Activated CD4-positive, alpha-beta memory T cell treated with anti-CD3 and anti-CD28 coated beads for 36 hours (primary cell): ENCODE measurements around the gene CUL3. TPM values are rescaled to one million over a fixed set of nuclear protein-coding genes. Genes with fewer than 3 reads are reported as not detected.
"Not testable (repeated sequence)": the region's sequence is repeated elsewhere in the genome, so short reads cannot be mapped to it uniquely, and the experiment has no call there.

Experiments used
- CTCF ChIA-PET: fragments of 350-600 bp; sonication (Branson Sonifier 250); formaldehyde crosslinking; loops from one replicate; lab custom pipeline; 2021; ENCODE audit warnings: antibody characterized with exemption, inconsistent platforms; lab: Charles Lee
- POLR2A ChIA-PET: fragments of 350-600 bp; sonication (Branson Sonifier 250); formaldehyde crosslinking; loops from one replicate; lab custom pipeline; 2021; ENCODE audit warnings: antibody characterized with exemption; lab: Charles Lee
- DNase-seq: peaks from one replicate; pipeline ENCODE4 v3.0.0-alpha.2; 2020
- H3K27ac Mint-ChIP-seq: one replicate; pipeline ENCODE4 v1.8.0; 2021; ENCODE audit warnings: mixed read lengths
- H3K27me3 Mint-ChIP-seq: one replicate; pipeline ENCODE4 v1.8.0; 2021; ENCODE audit warnings: mixed read lengths
- H3K36me3 Mint-ChIP-seq: one replicate; pipeline ENCODE4 v1.8.0; 2021; ENCODE audit warnings: mixed read lengths
- H3K4me1 Mint-ChIP-seq: one replicate; pipeline ENCODE4 v1.8.0; 2021; ENCODE audit warnings: low read depth, mixed read lengths
- H3K4me3 Mint-ChIP-seq: one replicate; pipeline ENCODE4 v1.8.0; 2021; ENCODE audit warnings: mild to moderate bottlenecking, mixed read lengths
- H3K9me3 Mint-ChIP-seq: one replicate; pipeline ENCODE4 v1.8.0; 2021; ENCODE audit warnings: mixed read lengths
- intact Hi-C: fragments of 100-400 bp; cut with micrococcal nuclease; formaldehyde crosslinking; loops from one replicate; pipeline ENCODE4 v1.15.1; 2023
- total RNA-seq, 2 experiments: library from RNA; stranded (reverse); gene quantifications; one replicate each; pipeline ENCODE4 v1.2.3, GENCODE V29; 2021

Gene CUL3
- total RNA-seq, 2 experiments from 2014 or later = 75.8 to 79.5 TPM

- H3K27ac Mint-ChIP-seq, intact Hi-C loops, H3K27me3 Mint-ChIP-seq, H3K36me3 Mint-ChIP-seq, H3K9me3 Mint-ChIP-seq, H3K4me3 Mint-ChIP-seq, POLR2A ChIA-PET, DNase-seq, CTCF ChIA-PET: not testable (repeated sequence)
- peaks cover 31% of the 10 kb centered on the region for H3K4me1 Mint-ChIP-seq
Observed at GRCh38 chr2:224516393-224516792, 68.8 kb downstream of the CUL3 start.

- H3K9me3 Mint-ChIP-seq = no peaks in the 10 kb centered on the region
- peaks cover 7% of the 10 kb centered on the region for H3K36me3 Mint-ChIP-seq
- no peak overlapping the region for H3K4me3 Mint-ChIP-seq
- peaks cover 24% of the 10 kb centered on the region for H3K4me1 Mint-ChIP-seq
- H3K27me3 Mint-ChIP-seq = no peaks in the 10 kb centered on the region
- intact Hi-C loops = no loop called here
- POLR2A ChIA-PET = no interaction called here
- no peak for DNase-seq
- no peak overlapping the region for H3K27ac Mint-ChIP-seq
- CTCF ChIA-PET = no interaction called here
Observed at GRCh38 chr2:224513991-224514390, 71.2 kb downstream of the CUL3 start.

GRCh38 chr2:224507789-224508188 lies 77.4 kb downstream of the CUL3 start:
- Mint-ChIP-seq H3K9me3 (no peaks in the 10 kb centered on the region), H3K36me3 (peaks cover 24% of the 10 kb centered on the region), H3K27ac (no peak overlapping the region), H3K4me3 (no peak overlapping the region), H3K4me1 (peaks cover 7% of the 10 kb centered on the region), H3K27me3 (no peaks in the 10 kb centered on the region)
- intact Hi-C loops = no loop called here
- CTCF ChIA-PET = no interaction called here
- POLR2A ChIA-PET = no interaction called here
- no peak for DNase-seq

GRCh38 chr2:224506494-224506893 lies 78.7 kb downstream of the CUL3 start:
- Mint-ChIP-seq H3K36me3 (peaks cover 27% of the 10 kb centered on the region), H3K4me1 (peaks cover 7% of the 10 kb centered on the region), H3K9me3 (no peaks in the 10 kb centered on the region), H3K27me3 (no peaks in the 10 kb centered on the region), H3K4me3 (no peak overlapping the region), H3K27ac (no peak overlapping the region)
- no peak for DNase-seq
- intact Hi-C loops = no loop called here
- ChIA-PET POLR2A (no interaction called here), CTCF (interaction anchor here (0.6 to 1.2 kb wide), 2 partner anchors 17 to 137 kb away, joined by 3 read pairs; no protein-coding TSS in a partner anchor)

- Mint-ChIP-seq H3K27ac (no peak overlapping the region), H3K36me3 (peaks cover 52% of the 10 kb centered on the region), H3K27me3 (no peaks in the 10 kb centered on the region), H3K4me3 (no peak overlapping the region), H3K4me1 (no peaks in the 10 kb centered on the region), H3K9me3 (no peaks in the 10 kb centered on the region)
- ChIA-PET CTCF (no interaction called here), POLR2A (no interaction called here)
- intact Hi-C loops = no loop called here
- no peak for DNase-seq
Observed at GRCh38 chr2:224498991-224499390, 86.2 kb downstream of the CUL3 start.

GRCh38 chr2:224492531-224492930 lies 92.6 kb downstream of the CUL3 start:
- Mint-ChIP-seq H3K27ac (no peak overlapping the region), H3K4me1 (peaks cover 39% of the 10 kb centered on the region), H3K9me3 (no peaks in the 10 kb centered on the region), H3K27me3 (no peaks in the 10 kb centered on the region), H3K4me3 (no peak overlapping the region), H3K36me3 (peaks cover 51% of the 10 kb centered on the region)
- POLR2A ChIA-PET = no interaction called here
- DNase-seq = no peak
- intact Hi-C loops = no loop called here
- CTCF ChIA-PET = interaction anchor here (1.0 to 1.5 kb wide), 2 partner anchors 29 to 158 kb away, joined by 3 to 4 read pairs; no protein-coding TSS in a partner anchor

GRCh38 chr2:224487940-224488339 lies 97.2 kb downstream of the CUL3 start:
- CTCF ChIA-PET, H3K27ac Mint-ChIP-seq, intact Hi-C loops, DNase-seq, H3K9me3 Mint-ChIP-seq, POLR2A ChIA-PET, H3K27me3 Mint-ChIP-seq, H3K4me3 Mint-ChIP-seq: not testable (repeated sequence)
- Mint-ChIP-seq H3K36me3 (peaks cover 45% of the 10 kb centered on the region), H3K4me1 (peaks cover 42% of the 10 kb centered on the region)

GRCh38 chr2:224485081-224486014 lies 99.8 kb downstream of the CUL3 start:
- DNase-seq, H3K9me3 Mint-ChIP-seq, POLR2A ChIA-PET, H3K27me3 Mint-ChIP-seq, intact Hi-C loops, H3K27ac Mint-ChIP-seq, CTCF ChIA-PET, H3K4me3 Mint-ChIP-seq: not testable (repeated sequence)
- H3K36me3 Mint-ChIP-seq = peaks cover 39% of the 10 kb centered on the region
- peaks cover 31% of the 10 kb centered on the region for H3K4me1 Mint-ChIP-seq

- Mint-ChIP-seq H3K36me3 (peaks cover 31% of the 10 kb centered on the region), H3K27ac (no peak overlapping the region)
- CTCF ChIA-PET = no interaction called here
Observed at GRCh38 chr2:224479826-224480225, 105.3 kb downstream of the CUL3 start.

GRCh38 chr2:224472827-224473226 lies 112.3 kb downstream of the CUL3 start:
- ChIA-PET POLR2A (no interaction called here), CTCF (no interaction called here)
- no peak for DNase-seq
- Mint-ChIP-seq H3K27ac (no peak overlapping the region), H3K4me3 (no peak overlapping the region), H3K27me3 (no peaks in the 10 kb centered on the region), H3K4me1 (no peaks in the 10 kb centered on the region), H3K9me3 (no peaks in the 10 kb centered on the region), H3K36me3 (peaks cover 29% of the 10 kb centered on the region)
- intact Hi-C loops = loop anchor here (1.0 to 5.0 kb wide), 2 partner anchors 18 to 179 kb away; no protein-coding TSS in a partner anchor

More at GRCh38 chr2:224479826-224480225, 105.3 kb downstream of the CUL3 start:
- POLR2A ChIA-PET = no interaction called here
- DNase-seq = no peak
- H3K4me1 Mint-ChIP-seq = peaks cover 2% of the 10 kb centered on the region
- intact Hi-C loops = loop anchor here (5.0 kb wide), 1 partner anchor 102 kb away; no protein-coding TSS in a partner anchor
- H3K4me3 Mint-ChIP-seq = no peak overlapping the region
- H3K27me3 Mint-ChIP-seq = no peaks in the 10 kb centered on the region
- H3K9me3 Mint-ChIP-seq = no peaks in the 10 kb centered on the region

- H3K9me3 Mint-ChIP-seq = no peaks in the 10 kb centered on the region
- POLR2A ChIA-PET = no interaction called here
- H3K36me3 Mint-ChIP-seq = peaks cover 25% of the 10 kb centered on the region
- no peaks in the 10 kb centered on the region for H3K27me3 Mint-ChIP-seq
- intact Hi-C loops = loop anchor here (1.0 to 5.0 kb wide), 2 partner anchors 19 to 180 kb away; no protein-coding TSS in a partner anchor
- CTCF ChIA-PET = no interaction called here
- H3K4me3 Mint-ChIP-seq = no peak overlapping the region
- H3K4me1 Mint-ChIP-seq = no peaks in the 10 kb centered on the region
- H3K27ac Mint-ChIP-seq = no peak overlapping the region
- no peak for DNase-seq
Observed at GRCh38 chr2:224472137-224472536, 113.0 kb downstream of the CUL3 start.

GRCh38 chr2:224469374-224469964 lies 115.7 kb downstream of the CUL3 start:
- peaks cover 3% of the 10 kb centered on the region for H3K9me3 Mint-ChIP-seq
- ChIA-PET CTCF (interaction anchor here (1.0 kb wide), 1 partner anchor 100 kb away, joined by 3 read pairs; no protein-coding TSS in a partner anchor), POLR2A (no interaction called here)
- no peak for DNase-seq
- H3K27ac Mint-ChIP-seq = no peak overlapping the region
- H3K27me3 Mint-ChIP-seq = no peaks in the 10 kb centered on the region
- intact Hi-C loops = no loop called here
- no peak overlapping the region for H3K4me3 Mint-ChIP-seq
- no peaks in the 10 kb centered on the region for H3K4me1 Mint-ChIP-seq
- peaks cover 7% of the 10 kb centered on the region for H3K36me3 Mint-ChIP-seq
